Measurements from ENCODE around the gene LHFPL3. TPM values are rescaled to one million over a fixed set of nuclear protein-coding genes. Genes with fewer than 3 reads are reported as not detected.

Gene LHFPL3
- total and polyA plus RNA-seq, 12 donors: 0.14 TPM; not detected in 11

DNA sequence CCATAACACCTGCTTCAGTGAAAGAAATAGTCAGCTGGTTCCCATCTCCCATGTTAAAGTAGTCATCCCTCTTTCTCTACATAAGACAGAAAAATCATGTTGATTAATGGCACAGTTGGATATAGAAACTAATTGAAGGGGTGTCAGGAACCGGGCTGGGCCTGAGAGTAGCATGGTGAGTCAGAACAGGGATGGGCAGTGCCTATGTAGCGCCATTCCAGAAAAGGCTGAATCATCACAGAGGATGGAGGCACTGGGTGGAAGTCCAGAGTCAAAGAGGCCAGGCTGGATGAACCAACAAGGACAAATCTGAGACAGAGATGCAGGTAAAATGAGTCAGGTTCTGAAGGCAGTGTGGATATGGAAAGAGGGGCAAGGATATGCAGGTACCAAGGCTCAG, 201.2 kb downstream of the LHFPL3 start:
- Histone ChIP-seq H3K27me3 (no peaks in the 10 kb centered on the region), H3K27ac (no peak overlapping the region), H3K36me3 (replicated peaks in 1 of 2) (no peaks in the 10 kb centered on the region), H3K9me3 (replicated peaks in 1 of 3) (no peaks in the 10 kb centered on the region), H3K4me3 (no peak overlapping the region), H3K4me1 (replicated peaks in 1 of 2) (no peaks in the 10 kb centered on the region)
- WGBS, 4 donors: 60 to 88% (median 74%) methylated on average over 2 of the region's 2 CpGs
- no peak for DNase-seq
- TF ChIP-seq CTCF (IDR thresholded peaks at IDR 0.05) (no peak), POLR2A (IDR thresholded peaks at IDR 0.05) (no peak)
- intact Hi-C loops (cut with DNase I): no loop called here

DNA sequence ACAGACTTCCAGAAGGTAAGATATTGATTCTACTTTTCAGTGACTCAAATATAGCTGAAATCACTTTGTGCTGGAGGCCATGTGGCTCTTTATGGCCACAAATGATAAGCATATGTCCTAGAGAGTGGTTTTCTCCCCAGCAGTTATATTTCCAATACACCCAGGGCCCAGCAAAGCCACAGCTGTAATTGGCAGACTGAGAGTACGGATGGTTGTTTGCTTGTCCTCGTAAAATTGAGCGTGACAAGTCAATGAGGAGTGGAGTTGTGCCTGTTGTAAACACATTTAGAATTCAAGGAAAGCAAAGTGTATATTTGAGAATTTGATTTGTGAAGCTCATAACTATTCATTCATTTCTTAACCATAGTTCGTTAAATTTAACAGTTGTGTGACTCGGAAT, 201.8 kb downstream of the LHFPL3 start:
- TF ChIP-seq POLR2A (IDR thresholded peaks at IDR 0.05) (no peak), CTCF (IDR thresholded peaks at IDR 0.05) (no peak)
- Histone ChIP-seq H3K36me3 (replicated peaks in 1 of 2) (no peaks in the 10 kb centered on the region), H3K27me3 (no peaks in the 10 kb centered on the region), H3K4me1 (replicated peaks in 1 of 2) (no peaks in the 10 kb centered on the region), H3K27ac (no peak overlapping the region), H3K4me3 (no peak overlapping the region), H3K9me3 (replicated peaks in 1 of 3) (no peaks in the 10 kb centered on the region)
- intact Hi-C loops (cut with DNase I): no loop called here
- no peak for DNase-seq
- WGBS, 4 donors: 73 to 80% (median 76%) methylated on average over 5 of the region's 5 CpGs

DNA sequence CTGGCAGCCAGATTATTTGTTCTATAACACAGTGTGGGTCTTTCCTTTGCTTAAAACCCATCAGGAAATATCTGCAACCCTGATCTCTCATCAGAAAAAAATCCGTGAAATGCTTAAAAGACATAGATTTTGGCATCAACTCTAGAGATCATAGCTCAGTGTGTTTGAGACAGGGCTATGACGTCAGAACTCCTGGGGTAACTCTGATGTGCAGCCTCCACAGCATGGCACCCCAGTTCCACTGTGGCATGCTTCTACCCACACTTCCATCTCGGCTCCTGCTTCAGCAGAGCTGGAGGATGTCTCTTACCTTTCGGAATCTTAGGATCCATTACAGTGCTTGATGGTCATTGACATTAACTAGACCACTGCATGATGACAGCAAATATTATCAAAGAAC, 205.7 kb downstream of the LHFPL3 start:
- no peak for DNase-seq
- no peak overlapping the region for H3K27ac ChIP-seq
- H3K4me1 ChIP-seq (replicated peaks in 1 of 2): no peaks in the 10 kb centered on the region
- H3K36me3 ChIP-seq (replicated peaks in 1 of 2): no peaks in the 10 kb centered on the region
- TF ChIP-seq POLR2A (IDR thresholded peaks at IDR 0.05) (no peak), CTCF (IDR thresholded peaks at IDR 0.05) (no peak)
- no peaks in the 10 kb centered on the region for H3K9me3 ChIP-seq (replicated peaks in 1 of 3)
- no peaks in the 10 kb centered on the region for H3K27me3 ChIP-seq
- intact Hi-C loops (cut with DNase I): no loop called here
- H3K4me3 ChIP-seq: no peak overlapping the region
- WGBS, 4 donors: 58 to 76% (median 64%) methylated on average over 4 of the region's 4 CpGs

- no peak for DNase-seq
- Histone ChIP-seq H3K27ac (no peak overlapping the region), H3K9me3 (replicated peaks in 1 of 3) (no peaks in the 10 kb centered on the region), H3K4me3 (no peak overlapping the region), H3K27me3 (no peaks in the 10 kb centered on the region), H3K4me1 (replicated peaks in 1 of 2) (no peaks in the 10 kb centered on the region), H3K36me3 (replicated peaks in 1 of 2) (no peaks in the 10 kb centered on the region)
- 72 to 80% (median 75%) methylated on average over 6 of the region's 6 CpGs for WGBS, 4 donors
- TF ChIP-seq POLR2A (IDR thresholded peaks at IDR 0.05): no peak
- intact Hi-C loops (cut with DNase I): no loop called here
These were observed 207.4 kb downstream of the LHFPL3 start for GRCh38 chr7:104535841-104536240.

- H3K4me1 ChIP-seq (replicated peaks in 1 of 2): no peaks in the 10 kb centered on the region
- DNase-seq: no peak
- no peaks in the 10 kb centered on the region for H3K27me3 ChIP-seq
- no peak overlapping the region for H3K27ac ChIP-seq
- H3K4me3 ChIP-seq: no peak overlapping the region
- no peaks in the 10 kb centered on the region for H3K9me3 ChIP-seq (replicated peaks in 1 of 3)
- no peaks in the 10 kb centered on the region for H3K36me3 ChIP-seq (replicated peaks in 1 of 2)
- intact Hi-C loops (cut with DNase I): no loop called here
- TF ChIP-seq CTCF (IDR thresholded peaks at IDR 0.05) (no peak), POLR2A (IDR thresholded peaks at IDR 0.05) (no peak)
- WGBS, 4 donors: 28 to 37% (median 35%) methylated on average over 1 of the region's 1 CpG
These were observed 208.6 kb downstream of the LHFPL3 start for GRCh38 chr7:104536956-104537355.

Measured in adrenal gland (tissue), 12 donors.